ENCODE results near the gene CLK2. TPM values are rescaled to one million over a fixed set of nuclear protein-coding genes. Genes with fewer than 3 reads are reported as not detected.

The CLK2 gene
- total and polyA plus RNA-seq, 2 of the 8 experiments (the other 6 are each of a cell fraction or from before 2014, with no cell fraction given) = 62.2 to 76.0 TPM

- H3K79me2 ChIP-seq (ENCODE audit: control insufficient read depth in 1 of 2, insufficient read depth in 2 of 2, low read length in 2 of 2) = no peaks in the 10 kb centered on the region
- POLR2A ChIA-PET (ENCODE audit: partially characterized antibody) = interaction anchor here (1.1 to 2.2 kb wide), 4 partner anchors 34 to 105 kb away, joined by 3 to 6 read pairs (median 4); partner anchors contain the start of gene SCAMP3
- no peaks in the 10 kb centered on the region; a peak in 2 of 7 replicates for H3K27me3 ChIP-seq (replicated peaks in 1 of 4; ENCODE audit: control insufficient read depth in 3 of 4, extremely low read depth in 1 of 4, insufficient read depth in 3 of 4, low read length in 3 of 4)
- H2BK120ac ChIP-seq (replicated peaks; ENCODE audit: low read depth, low read length) = no peak overlapping the region
- no peak overlapping the region for H4K91ac ChIP-seq (replicated peaks; ENCODE audit: insufficient read length, low read length)
- DNase-seq (ENCODE audit: low read depth in 1 of 2, low spot score in 2 of 2) (no peak), FAIRE-seq (no peak)
- no peaks in the 10 kb centered on the region for H3K79me1 ChIP-seq (ENCODE audit: low read depth, low read length)
- H2AFZ ChIP-seq (ENCODE audit: low read length) = no peak overlapping the region
- H3K23ac ChIP-seq (ENCODE audit: insufficient read length) = no peak overlapping the region
- H4K20me1 ChIP-seq (replicated peaks in 1 of 2; ENCODE audit: control insufficient read depth in 1 of 2, insufficient read depth in 2 of 2, low read length in 2 of 2) = no peaks in the 10 kb centered on the region
- no peak overlapping the region for H2BK12ac ChIP-seq (ENCODE audit: low read depth, low read length)
- 93% methylated on average over 9 of the region's 9 CpGs; no CpG with 5 or more reads in 1 of the 2 experiments for WGBS, 2 experiments (ENCODE audit: extremely low coverage in 1 of 2, insufficient coverage in 1 of 2, insufficient read length in 1 of 2, insufficient replicate concordance in 2 of 2, low coverage in 1 of 2, low lambda C conversion rate in 2 of 2, missing lambda C conversion rate in 1 of 2)
- no peak overlapping the region for H3K56ac ChIP-seq (replicated peaks; ENCODE audit: insufficient read length, low read depth, low read length)
- H3K4me3 ChIP-seq (ENCODE audit: extremely low read depth in 1 of 4, insufficient read depth in 2 of 4, low read depth in 3 of 4, low read length in 4 of 4) = no peak overlapping the region
- TF ChIP-seq BCL11A (IDR thresholded peaks at IDR 0.05; ENCODE audit: low read depth in 2 of 2, low read length in 2 of 2) (no peak), KDM5A (IDR thresholded peaks at IDR 0.05; ENCODE audit: low read length) (no peak), HDAC6 (IDR thresholded peaks at IDR 0.05; ENCODE audit: low read depth, low read length) (no peak)
- H3K14ac ChIP-seq (ENCODE audit: insufficient read length) = no peak overlapping the region
- peaks cover 3 to 13% (median 3%) of the 10 kb centered on the region in 4 experiments; a peak in 6 of 7 replicates for H3K4me1 ChIP-seq (replicated peaks in 1 of 4; ENCODE audit: control insufficient read depth in 3 of 4, insufficient read depth in 4 of 4, low read length in 3 of 4)
- H3K18ac ChIP-seq (ENCODE audit: extremely low read depth, low read length) = no peak overlapping the region
- no peak overlapping the region for H3K4me2 ChIP-seq (ENCODE audit: insufficient read depth in 1 of 2, low read depth in 2 of 2, low read length in 2 of 2)
- no peak overlapping the region for H3K27ac ChIP-seq (ENCODE audit: low read depth, low read length)
- H3K9ac ChIP-seq (replicated peaks in 1 of 4; ENCODE audit: extremely low read depth in 1 of 4, low read depth in 3 of 4, low read length in 3 of 4) = no peak overlapping the region
- no peak overlapping the region for H2BK20ac ChIP-seq (ENCODE audit: low read length)
- no peak overlapping the region for H2BK15ac ChIP-seq (ENCODE audit: low read length)
- no peaks in the 10 kb centered on the region for H3K36me3 ChIP-seq (ENCODE audit: control insufficient read depth in 2 of 4, insufficient read depth in 4 of 4, low read length in 3 of 4)
- H2BK5ac ChIP-seq (ENCODE audit: low read depth, low read length) = no peak overlapping the region
- no peak overlapping the region; the same call in 1 of the 2 replicates for H4K8ac ChIP-seq (ENCODE audit: extremely low read depth, insufficient read depth, low read length)
- H3K23me2 ChIP-seq (ENCODE audit: low read depth, low read length) = 0 out of 2 replicates have a peak, but pooled peaks cover under 1% of the 10 kb centered on the region
- no peak overlapping the region for H3K4ac ChIP-seq (replicated peaks; ENCODE audit: insufficient read length, low read depth, low read length)
- no peak overlapping the region for H4K5ac ChIP-seq (ENCODE audit: insufficient read length, low read depth, low read length)
- no peaks in the 10 kb centered on the region for H3K9me3 ChIP-seq (ENCODE audit: insufficient read depth in 2 of 2, low read depth in 1 of 2, low read length in 1 of 2)
- CTCF ChIA-PET (ENCODE audit: partially characterized antibody) = interaction anchor here (1.4 to 2.9 kb wide), 6 partner anchors 9 to 50 kb away, joined by 4 to 14 read pairs (median 7); no protein-coding TSS in a partner anchor
- H2AK5ac ChIP-seq (ENCODE audit: low read depth, low read length) = peak overlapping the region; percentile 65; the same call in 1 of the 2 replicates
Observed at GRCh38 chr1:155300553-155301329, 27.4 kb upstream of the CLK2 start.

All from H1 (cell line).